ENCODE results near the gene GAB1.

Gene GAB1
- 0 to 0.04 (median 0) reads per million in 3 experiments for total RNA-seq

DNA sequence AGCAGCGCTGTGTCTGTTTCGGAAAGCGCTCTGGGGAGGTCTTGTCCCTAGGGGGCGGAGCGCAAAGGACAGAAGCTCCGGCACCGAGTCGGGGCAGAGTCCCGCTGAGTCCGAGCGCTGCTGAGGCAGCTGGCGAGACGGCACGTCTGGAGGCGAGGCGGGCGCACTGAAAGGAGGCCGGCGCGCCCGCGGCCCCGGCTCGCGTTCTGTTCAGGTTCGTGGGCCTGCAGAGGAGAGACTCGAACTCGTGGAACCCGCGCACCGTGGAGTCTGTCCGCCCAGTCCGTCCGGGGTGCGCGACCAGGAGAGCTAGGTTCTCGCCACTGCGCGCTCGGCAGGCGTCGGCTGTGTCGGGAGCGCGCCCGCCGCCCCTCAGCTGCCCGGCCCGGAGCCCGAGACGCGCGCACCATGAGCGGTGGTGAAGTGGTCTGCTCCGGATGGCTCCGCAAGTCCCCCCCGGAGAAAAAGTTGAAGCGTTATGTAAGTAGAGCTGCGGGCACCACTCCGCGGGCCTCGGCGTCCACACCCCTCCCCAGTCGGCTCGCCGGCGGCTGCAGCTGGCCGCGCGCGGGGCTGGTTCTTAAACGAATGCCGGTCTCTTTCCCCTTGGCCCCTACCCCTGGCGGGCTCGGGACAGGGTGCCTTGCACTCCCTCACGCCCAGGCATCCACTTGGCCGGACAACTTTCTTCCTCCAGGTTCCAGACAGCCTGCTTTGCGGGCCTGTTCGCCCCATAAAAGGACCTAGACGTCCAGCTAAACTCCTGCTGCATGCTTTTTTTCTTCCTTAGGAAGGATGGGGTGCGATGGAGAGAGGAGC lies at the start of gene GAB1:
GAB1 (plus strand) TSS at position 96 of the 819 bp plus-strand sequence; CDS start at position 409, 313 bp downstream.
- DNase-seq: no peak

DNA sequence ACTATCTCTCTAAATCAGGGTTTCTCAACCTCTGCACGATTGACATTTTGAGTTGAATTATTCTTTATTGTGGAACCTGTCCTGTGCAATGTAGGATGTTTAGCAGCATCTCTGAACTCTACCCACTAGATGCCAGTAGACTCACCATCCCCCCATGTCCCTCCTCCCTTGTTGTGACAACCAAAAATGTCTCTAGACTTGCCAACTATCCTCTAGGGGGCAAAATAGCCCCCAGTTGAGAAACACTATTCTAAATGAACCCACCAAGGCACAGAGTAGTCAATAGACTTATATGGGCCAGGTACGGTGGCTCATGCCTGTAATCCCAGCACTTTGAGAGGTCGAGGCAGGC lies 49.1 kb upstream of the GAB1 start:
- DNase-seq: no peak

- no peak for DNase-seq
Measured at GRCh38 chr4:143288171-143288570, 48.5 kb upstream of the GAB1 start.

DNA sequence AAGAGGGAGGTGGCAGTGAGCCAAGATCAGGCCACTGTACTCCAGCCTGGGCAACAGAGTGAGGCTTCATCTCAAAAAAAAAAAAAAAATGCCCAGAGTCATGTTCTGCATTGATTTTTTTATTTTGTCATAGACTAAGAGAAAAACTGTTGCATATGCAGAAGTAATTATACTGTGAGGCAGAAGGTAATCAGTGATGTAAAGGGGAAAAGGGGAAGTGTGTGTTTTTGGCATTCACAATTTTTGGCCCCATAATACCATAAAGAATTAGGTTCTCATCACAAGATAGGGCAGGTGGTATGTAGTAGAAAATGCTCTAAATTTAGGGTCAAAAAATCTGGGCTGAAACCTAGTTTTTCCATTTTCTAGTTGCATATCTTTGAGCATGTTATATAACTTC lies 47.3 kb upstream of the GAB1 start:
- no peak for DNase-seq

DNA sequence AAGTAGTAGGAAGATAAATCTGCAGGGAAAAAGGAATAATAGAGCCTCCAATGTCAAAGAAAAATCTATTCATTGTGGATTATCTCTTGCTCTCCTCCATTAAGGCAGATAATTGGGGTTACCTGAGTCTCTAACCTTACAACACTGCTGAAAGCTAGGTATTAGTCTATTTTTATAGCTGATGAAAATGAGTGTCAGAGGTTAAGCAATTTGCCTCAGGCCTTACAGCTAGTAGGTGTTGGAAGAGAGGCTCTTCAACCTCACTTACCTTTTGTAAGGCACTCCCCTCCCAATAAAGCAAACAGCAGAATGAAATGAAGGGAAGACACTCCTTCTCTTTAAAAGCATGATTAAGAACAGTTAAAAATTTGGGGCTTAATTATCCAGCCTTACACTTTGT lies 45.4 kb upstream of the GAB1 start:
- DNase-seq: no peak

DNA sequence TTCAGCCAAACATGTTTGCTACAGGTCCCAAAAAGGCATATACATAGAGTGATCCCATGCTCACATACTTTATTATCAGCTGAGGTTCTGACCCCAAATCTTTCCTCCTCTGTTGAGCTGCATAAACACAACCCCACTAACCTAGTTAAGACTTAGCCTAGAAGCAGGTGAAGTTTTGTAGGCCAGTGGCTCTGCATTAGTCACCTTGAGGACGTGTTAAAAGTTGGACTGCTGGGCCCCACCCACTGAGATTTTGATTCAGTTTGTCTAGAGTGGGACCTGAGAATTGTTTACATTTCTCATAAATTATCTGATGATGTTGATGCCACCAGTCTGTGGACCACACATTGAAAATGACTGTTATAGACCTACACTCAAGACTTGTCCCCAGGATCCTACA lies 43.8 kb upstream of the GAB1 start:
- no peak for DNase-seq

DNA sequence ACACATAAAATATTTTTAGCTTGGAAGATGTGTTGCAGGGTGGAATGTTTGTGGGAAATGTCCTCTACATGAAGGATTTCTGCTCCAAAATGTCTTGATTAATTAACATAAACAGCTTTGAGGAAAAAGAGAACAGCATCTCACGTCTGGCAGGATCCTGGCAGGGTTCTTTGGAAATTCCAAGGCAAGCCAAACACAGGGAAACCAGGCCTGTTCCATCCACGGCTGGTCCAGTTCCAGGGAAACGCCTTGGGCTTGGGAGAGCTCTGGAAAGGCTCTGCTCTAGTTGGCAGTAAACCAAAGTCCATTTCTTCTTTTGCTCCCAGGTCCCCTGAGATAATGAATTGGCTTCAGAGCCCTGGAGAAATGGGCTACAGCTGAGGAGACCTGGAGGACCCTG lies 42.4 kb upstream of the GAB1 start:
- no peak for DNase-seq

DNA sequence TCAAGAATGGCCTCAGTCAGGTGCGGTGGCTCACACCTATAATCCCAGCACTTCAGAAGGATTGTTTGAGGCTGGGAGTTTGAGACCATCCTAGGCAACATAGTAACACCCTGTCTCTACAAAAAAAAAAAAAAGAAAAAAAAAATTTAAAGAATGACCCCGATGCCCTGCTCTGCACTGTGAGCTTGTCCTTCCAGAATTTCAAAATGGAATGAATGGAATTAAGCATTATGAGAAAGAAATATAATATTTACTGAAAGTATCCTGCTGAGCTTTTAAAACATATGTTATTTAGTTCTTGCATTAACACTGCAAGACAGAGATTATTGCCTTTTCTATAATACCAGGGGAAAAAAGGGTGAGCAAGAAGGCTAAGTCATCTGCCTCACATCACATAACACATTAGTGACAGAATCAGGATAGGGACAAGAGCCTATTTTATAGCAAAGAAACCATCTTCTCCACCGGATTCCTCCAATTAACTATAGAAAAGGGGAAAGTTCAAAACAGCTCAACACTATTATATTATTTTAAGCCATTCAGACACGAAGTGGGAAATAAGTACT lies 41.9 kb upstream of the GAB1 start:
- DNase-seq: no peak

DNA sequence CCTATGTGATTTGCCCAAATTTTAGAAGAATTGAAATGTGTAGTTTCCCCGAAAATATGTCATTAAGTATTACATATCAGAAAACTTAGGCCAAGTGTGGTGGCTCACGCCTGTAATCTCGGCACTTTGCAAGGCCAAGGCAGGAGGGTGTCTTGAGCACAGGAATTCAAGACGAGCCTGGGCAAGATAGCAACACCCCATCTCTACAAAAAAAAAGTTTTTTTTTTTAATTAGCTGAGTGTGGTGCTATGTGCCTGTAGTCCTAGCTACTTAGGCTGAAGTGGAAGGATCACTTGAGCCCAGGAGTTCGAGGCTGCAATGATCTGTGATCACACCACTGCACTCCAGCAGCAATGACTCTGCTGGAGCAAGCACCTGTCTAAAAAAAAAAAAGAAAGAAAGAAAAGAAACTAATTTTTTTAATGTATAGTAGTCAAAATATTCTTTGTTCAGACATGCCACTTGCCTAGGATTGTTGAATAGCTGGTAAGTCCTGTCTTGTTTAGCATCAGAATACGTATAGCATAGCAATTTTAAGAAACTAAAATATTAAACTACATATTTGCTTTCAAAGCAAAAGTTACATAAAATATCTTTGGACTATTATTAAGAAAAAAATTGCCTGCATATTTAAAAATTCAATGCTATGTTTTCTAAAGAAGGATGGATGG lies 40.1 kb upstream of the GAB1 start:
- no peak for DNase-seq

DNA sequence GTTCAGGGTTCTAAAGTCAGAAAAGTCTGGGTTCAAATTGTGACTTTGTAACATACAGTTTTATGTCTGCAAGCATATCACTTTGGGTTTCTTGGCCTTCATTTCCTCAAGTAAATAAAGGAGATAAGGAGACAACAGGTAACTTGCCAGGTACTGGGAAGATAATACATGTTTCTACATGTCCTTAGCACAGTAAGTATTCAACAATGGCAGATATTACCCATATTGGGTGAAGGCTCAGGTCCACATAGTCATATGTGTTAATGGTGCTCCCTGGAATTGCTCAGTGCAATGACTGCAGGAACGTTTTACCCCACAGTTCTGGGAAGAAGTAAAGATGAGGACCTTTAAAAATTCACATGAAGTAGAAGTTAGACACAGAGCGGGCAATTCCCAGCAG lies 35.8 kb upstream of the GAB1 start:
- no peak for DNase-seq

GRCh38 chr4:143302536-143302935 lies 34.1 kb upstream of the GAB1 start:
- no peak for DNase-seq

GRCh38 chr4:143306788-143307187 lies 29.9 kb upstream of the GAB1 start:
- DNase-seq: no peak

DNA sequence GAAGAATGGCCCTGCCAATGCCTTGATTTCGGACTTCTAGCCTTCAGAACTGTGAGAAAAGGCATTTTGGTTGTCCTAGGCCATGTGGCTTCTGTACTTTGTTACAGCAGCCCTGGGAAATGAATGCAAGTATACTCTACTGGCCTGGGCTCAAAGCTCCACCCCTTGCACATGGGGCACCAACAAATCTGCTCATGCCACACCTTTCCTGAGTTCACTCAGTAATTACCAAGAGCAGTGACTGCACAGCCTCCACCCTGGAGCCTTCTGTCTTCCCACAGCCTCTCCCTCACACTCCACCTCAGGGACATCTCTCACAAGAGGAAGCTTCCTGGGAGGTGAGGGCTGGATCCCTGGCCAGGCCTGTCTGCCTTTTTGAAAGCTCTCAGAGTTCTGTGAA lies 29.1 kb upstream of the GAB1 start:
- no peak for DNase-seq

DNA sequence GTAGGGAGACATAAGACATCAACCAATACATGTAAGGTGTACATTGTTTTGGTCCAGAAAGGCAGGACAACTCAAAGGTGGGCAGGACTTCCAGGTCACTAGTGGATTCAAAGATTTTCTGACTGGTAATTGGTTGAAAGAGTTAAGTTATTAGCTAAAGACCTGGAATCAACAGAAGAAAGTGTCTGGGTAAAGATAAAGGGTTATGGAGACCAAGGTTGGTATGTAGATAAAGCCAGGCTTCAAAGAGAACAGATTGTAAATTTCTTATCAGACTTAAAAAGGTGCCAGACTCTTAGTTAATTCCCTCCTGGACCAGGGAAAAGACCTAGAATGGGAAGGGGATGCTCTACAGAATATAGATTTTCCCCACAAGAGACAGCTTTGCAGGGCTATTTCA lies 28.3 kb upstream of the GAB1 start:
- DNase-seq: no peak

- DNase-seq: no peak
Measured at GRCh38 chr4:143311924-143312323, 24.8 kb upstream of the GAB1 start.

GRCh38 chr4:143313521-143313920 lies 23.2 kb upstream of the GAB1 start:
- DNase-seq: no peak

GRCh38 chr4:143313996-143314395 lies 22.7 kb upstream of the GAB1 start:
- no peak for DNase-seq

DNA sequence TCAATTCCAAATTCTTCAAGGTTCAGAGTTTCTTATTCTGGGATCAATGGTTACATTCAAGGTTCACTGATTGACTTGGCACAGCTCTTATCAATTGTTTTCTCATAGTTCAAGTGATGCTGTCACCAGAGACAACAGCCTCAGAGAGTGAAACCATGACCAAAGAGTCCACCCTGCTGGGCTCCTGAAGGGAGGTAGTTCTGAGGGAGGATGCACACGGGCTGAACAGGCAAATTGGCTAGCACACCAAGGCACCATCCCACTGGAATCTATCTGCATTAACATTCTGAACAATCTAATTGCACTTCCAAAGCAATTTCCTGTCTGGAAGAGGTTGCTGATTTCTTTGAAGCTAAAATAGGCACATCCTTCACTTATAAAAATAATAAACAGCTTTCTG lies 16.6 kb upstream of the GAB1 start:
- no peak for DNase-seq

- no peak for DNase-seq
Measured at GRCh38 chr4:143326735-143327134, 9.9 kb upstream of the GAB1 start.

DNA sequence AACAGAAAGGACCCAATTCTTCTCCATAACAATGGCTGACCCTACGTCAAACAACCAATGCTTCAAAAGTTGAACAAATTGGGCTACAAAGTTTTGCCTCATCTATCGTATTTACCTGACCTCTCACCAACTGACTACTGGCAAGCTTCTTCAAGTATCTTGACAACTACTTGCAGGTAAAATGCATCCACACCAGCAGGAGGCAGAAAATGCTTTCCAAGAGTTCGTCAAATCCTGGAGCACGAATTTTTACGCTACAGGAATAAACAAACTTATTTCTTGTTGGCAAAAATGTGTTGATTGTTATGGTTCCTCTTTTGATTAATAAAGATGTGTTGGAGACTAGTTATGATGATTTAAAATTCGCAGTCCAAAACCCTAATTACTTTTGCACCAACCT lies 6.7 kb upstream of the GAB1 start:
- no peak for DNase-seq

- no peak for DNase-seq
Measured at GRCh38 chr4:143335979-143336780, 496 bp upstream of the GAB1 start.

DNA sequence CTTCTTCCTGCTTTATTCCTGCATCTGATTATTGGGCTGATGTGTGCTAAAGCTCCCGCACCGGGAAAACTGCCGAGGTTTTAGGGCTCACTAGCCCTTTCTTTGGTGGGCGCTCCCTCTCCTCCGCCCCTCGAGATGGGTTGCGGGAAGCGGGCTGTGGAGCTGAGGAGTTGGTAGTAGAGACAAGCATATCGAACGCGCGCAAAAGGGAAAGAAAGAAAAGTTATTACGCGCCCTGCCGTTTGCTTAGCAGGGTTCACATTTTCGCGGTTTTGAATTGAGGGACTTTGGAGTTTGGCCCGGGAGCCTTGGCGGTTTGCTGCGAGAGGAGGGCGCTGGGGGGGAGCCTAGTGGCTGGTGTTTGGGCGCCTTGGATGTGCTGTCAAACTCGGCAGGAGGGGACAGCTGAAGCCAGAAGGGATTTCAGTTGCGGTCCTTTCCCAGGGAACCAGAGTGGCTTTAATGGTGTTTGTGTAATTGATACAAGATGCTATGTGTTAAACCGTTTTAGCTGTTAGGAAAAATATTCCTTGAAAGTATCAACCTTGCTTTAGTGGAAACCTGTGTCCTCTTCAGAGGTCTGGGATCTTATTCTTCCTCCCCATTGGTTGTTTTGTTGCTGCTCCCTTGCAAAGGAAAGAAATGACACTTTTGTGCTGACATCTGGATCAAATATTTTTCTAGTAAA lies 1.1 kb downstream of the GAB1 start:
- DNase-seq: no peak

DNA sequence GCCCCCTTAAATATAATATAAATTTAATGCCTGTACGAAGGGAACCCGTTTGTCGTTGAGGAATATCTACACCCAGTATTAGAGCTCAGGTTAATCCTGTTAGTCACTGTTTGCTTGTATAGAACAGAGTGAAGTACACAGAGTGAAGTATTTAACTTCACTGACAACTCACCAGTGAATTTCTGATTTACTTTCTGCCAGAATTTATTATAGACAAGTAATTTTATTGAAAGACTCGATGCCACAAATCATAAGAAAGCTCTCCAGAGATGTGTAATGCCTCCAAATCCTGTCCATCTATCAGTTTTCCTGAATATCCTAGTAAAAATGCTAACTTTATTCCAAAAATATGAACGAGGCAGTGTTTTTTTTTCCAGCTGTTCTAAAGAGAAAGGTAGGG lies 1.6 kb downstream of the GAB1 start:
- DNase-seq: no peak

All from central memory CD4-positive, alpha-beta T cell (primary cell).